ENCODE results near the gene TOX3.

- TF ChIP-seq CTCF (IDR thresholded peaks at IDR 0.05; ENCODE audit: poor library complexity, severe bottlenecking): no peak
- TF ChIP-seq RAD21 (conservative IDR thresholded peaks at IDR 0.05): no peak
- no peak for TF ChIP-seq EP300 (conservative IDR thresholded peaks at IDR 0.05; ENCODE audit: poor library complexity, severe bottlenecking)
- TF ChIP-seq POLR2AphosphoS5 (IDR thresholded peaks at IDR 0.05): no peak
- TF ChIP-seq EZH2 (IDR thresholded peaks at IDR 0.05; ENCODE audit: borderline replicate concordance, insufficient read depth, low read length, poor library complexity, severe bottlenecking): no peak
- TF ChIP-seq SMC3 (conservative IDR thresholded peaks at IDR 0.05; ENCODE audit: poor library complexity): no peak
- no peak for TF ChIP-seq TAF1 (IDR thresholded peaks at IDR 0.05; ENCODE audit: low read depth)
These were observed 15.2 kb upstream of the TOX3 start for GRCh38 chr16:52561910-52562741.
